Vagina (tissue), 2 donors: ENCODE data around the gene DHX58. TPM values are rescaled to one million over a fixed set of nuclear protein-coding genes. Genes with fewer than 3 reads are reported as not detected.

ENCODE experiments used
- DNase-seq, 2 donors: peaks; one replicate each; pipeline ENCODE4 v3.0.0-alpha.2; 2017; ENCODE audit errors: extremely low spot score in 2 of 2
- H3K27ac ChIP-seq: fragments of 200-600 bp; sonication (generic); one replicate; pipeline ENCODE4 v1.5.1; 2019
- H3K27me3 ChIP-seq: fragments of 200-600 bp; sonication (generic); one replicate; pipeline ENCODE4 v1.5.1; 2019
- H3K36me3 ChIP-seq, 2 donors: fragments of 200-600 bp; sonication (generic); one replicate each; pipeline ENCODE4 v1.5.1; 2017 to 2019
- H3K4me1 ChIP-seq: fragments of 200-600 bp; sonication (generic); one replicate; pipeline ENCODE4 v1.5.1; 2019
- H3K4me3 ChIP-seq, 2 donors: fragments of 200-600 bp; sonication (generic); 1 replicate in 1 of 2; 2 replicates in 1 of 2; pipeline ENCODE4 v1.5.1; 2016 to 2019
- H3K9me3 ChIP-seq: fragments of 200-600 bp; sonication (generic); one replicate; pipeline ENCODE4 v1.5.1; 2019
- CTCF ChIP-seq, 3 experiments: fragments of 450-650 bp in 2 of 3; fragments of 200-600 bp in 1 of 3; sonication (generic) in 1 of 3; IDR thresholded peaks; one replicate each; pipeline ENCODE4 v1.5.1; 2017 to 2019; ENCODE audit warnings: antibody characterized with exemption in 3 of 3, mild to moderate bottlenecking in 2 of 3, moderate library complexity in 2 of 3
- POLR2A ChIP-seq, 2 donors: fragments of 450-650 bp; IDR thresholded peaks; one replicate each; pipeline ENCODE4 v1.6.1; 2017; ENCODE audit warnings: antibody characterized with exemption in 2 of 2, mild to moderate bottlenecking in 2 of 2, moderate library complexity in 2 of 2
- POLR2AphosphoS5 ChIP-seq, 2 donors: sonication (generic); formaldehyde crosslinking; IDR thresholded peaks; one replicate each; pipeline ENCODE4 v1.9.0; 2017; ENCODE audit warnings: antibody characterized with exemption in 2 of 2, mild to moderate bottlenecking in 2 of 2, low read depth in 1 of 2; ENCODE audit not compliant: insufficient read depth in 1 of 2
- intact Hi-C: fragments of 100-400 bp; cut with DNase I; formaldehyde crosslinking; loops from one replicate; pipeline ENCODE4 v1.15.1; 2023
- total RNA-seq: library from RNA; depleted of rRNA; stranded (reverse); fragments of >200 nt; gene quantifications from one replicate; pipeline ENCODE4 v1.2.3, GENCODE V29; 2016

The DHX58 gene
- total RNA-seq, 1 donor from 2014 or later = 8.1 TPM

DNA sequence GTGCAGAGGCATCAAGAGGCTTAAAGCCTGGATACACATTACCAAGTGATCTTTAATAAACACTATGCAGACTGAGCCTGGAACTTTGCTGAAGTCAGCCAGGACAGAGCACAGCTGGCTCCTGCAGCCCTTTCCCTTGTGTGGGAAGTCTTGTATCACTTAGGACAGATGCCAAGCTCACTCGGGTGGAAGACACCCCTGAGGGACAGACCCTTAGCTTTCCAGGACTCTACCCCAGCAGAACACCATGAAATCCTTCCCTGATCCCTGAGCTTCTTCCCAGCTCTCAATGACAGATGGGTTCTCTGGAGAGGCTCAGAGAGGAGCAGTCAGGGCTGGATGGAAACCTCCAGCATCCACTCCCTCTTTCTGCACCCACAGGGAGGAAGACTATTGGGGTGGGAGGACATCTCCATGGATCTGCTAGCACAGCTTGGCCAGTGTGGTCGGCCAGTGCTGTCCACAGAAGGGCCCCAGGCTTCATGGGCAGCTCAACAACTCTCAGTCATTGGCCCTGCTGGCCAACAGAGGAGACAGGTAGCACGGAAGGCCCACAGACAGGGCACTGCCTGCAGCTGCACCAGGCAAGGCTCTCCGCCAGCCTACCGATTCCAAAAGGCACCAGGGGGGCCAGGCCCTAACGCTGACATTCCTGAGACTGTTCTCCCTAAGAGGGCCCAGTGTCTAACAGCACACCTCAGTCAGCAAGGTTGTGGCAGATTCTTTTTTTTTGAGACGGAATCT lies 26.4 kb upstream of the DHX58 start:
- H3K4me3 ChIP-seq = no peak overlapping the region
- H3K36me3 ChIP-seq = no peaks in the 10 kb centered on the region
- peaks cover 41% of the 10 kb centered on the region for H3K4me1 ChIP-seq
- no peaks in the 10 kb centered on the region for H3K9me3 ChIP-seq
- intact Hi-C loops = no loop called here
- DNase-seq = no peak
- H3K27me3 ChIP-seq = no peaks in the 10 kb centered on the region
- H3K27ac ChIP-seq = no peak overlapping the region
- TF ChIP-seq POLR2A (IDR thresholded peaks at IDR 0.05) (no peak), CTCF (IDR thresholded peaks at IDR 0.05) (no peak), POLR2AphosphoS5 (IDR thresholded peaks at IDR 0.05; ENCODE audit: insufficient read depth in 1 of 2, low read depth in 1 of 2) (no peak)

DNA sequence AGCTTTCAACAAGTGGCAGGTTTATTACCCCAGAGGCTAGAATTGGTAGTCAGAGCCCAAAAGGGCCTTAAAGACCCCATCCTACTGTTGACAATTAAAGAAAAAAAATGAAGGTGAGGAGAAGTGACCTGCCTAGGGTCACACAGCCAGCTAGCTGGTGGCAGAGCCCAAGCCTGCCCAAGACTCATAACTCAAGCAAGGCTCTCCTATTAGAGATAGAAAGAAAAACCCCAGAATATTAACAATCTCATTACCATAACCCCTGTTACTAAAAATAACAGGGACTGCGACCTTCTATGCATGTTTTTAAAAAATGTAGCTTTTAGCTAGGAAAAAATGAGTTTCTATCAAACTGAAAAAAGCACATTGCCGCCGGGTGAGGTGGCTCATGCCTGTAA lies 24.1 kb upstream of the DHX58 start:
- TF ChIP-seq POLR2A (IDR thresholded peaks at IDR 0.05) (no peak), CTCF (IDR thresholded peaks at IDR 0.05) (no peak), POLR2AphosphoS5 (IDR thresholded peaks at IDR 0.05; ENCODE audit: insufficient read depth in 1 of 2, low read depth in 1 of 2) (no peak)
- H3K4me1 ChIP-seq = peaks cover 58% of the 10 kb centered on the region
- no peaks in the 10 kb centered on the region for H3K36me3 ChIP-seq
- DNase-seq = no peak
- no peaks in the 10 kb centered on the region for H3K9me3 ChIP-seq
- no peak overlapping the region for H3K4me3 ChIP-seq
- intact Hi-C loops = no loop called here
- H3K27ac ChIP-seq = no peak overlapping the region
- no peaks in the 10 kb centered on the region for H3K27me3 ChIP-seq

GRCh38 chr17:42135664-42136653 lies 23.4 kb upstream of the DHX58 start:
- Histone ChIP-seq H3K9me3 (no peaks in the 10 kb centered on the region), H3K4me1 (peaks cover 65% of the 10 kb centered on the region), H3K27ac (peak overlapping the region; percentile 15), H3K36me3 (no peaks in the 10 kb centered on the region), H3K27me3 (no peaks in the 10 kb centered on the region), H3K4me3 (no peak overlapping the region)
- DNase-seq = no peak
- TF ChIP-seq CTCF (IDR thresholded peaks at IDR 0.05) = no peak
- TF ChIP-seq POLR2A (IDR thresholded peaks at IDR 0.05) = no peak
- TF ChIP-seq POLR2AphosphoS5 (IDR thresholded peaks at IDR 0.05; ENCODE audit: insufficient read depth in 1 of 2, low read depth in 1 of 2) = peak in 1 of 2 donors; percentile 72
- intact Hi-C loops = no loop called here

GRCh38 chr17:42135151-42135550 lies 22.6 kb upstream of the DHX58 start:
- no peak for DNase-seq
- Histone ChIP-seq H3K9me3 (no peaks in the 10 kb centered on the region), H3K4me3 (no peak overlapping the region), H3K4me1 (peaks cover 73% of the 10 kb centered on the region), H3K27ac (no peak overlapping the region), H3K36me3 (peaks cover 0 to 7% of the 10 kb centered on the region in 2 donors), H3K27me3 (no peaks in the 10 kb centered on the region)
- TF ChIP-seq CTCF (IDR thresholded peaks at IDR 0.05) (no peak), POLR2AphosphoS5 (IDR thresholded peaks at IDR 0.05; ENCODE audit: insufficient read depth in 1 of 2, low read depth in 1 of 2) (no peak), POLR2A (IDR thresholded peaks at IDR 0.05) (no peak)
- intact Hi-C loops = no loop called here
